GM13976 (cell line): Measurements from ENCODE around the gene C1orf210.

Source experiments
- DNase-seq: peaks from one replicate; pipeline ENCODE4 v3.0.0; 2012; ENCODE audit warnings: low spot score
- in situ Hi-C: fragments of 300-500 bp; cut with MboI; formaldehyde crosslinking; loops from one replicate; pipeline ENCODE4 v1.12.0; 2022; ENCODE audit warnings: low sequenced_read_pairs, mixed read lengths, inconsistent platforms; ENCODE audit not compliant: unreplicated experiment
- TF ChIP-seq, protein P1 (sequence below): IDR thresholded peaks from 2 replicates; pipeline ENCODE4 v1.5.1; 2012; ENCODE audit warnings: borderline replicate concordance, mild to moderate bottlenecking; ENCODE audit not compliant: insufficient read depth; ENCODE audit errors: extremely low read depth, missing control alignments, control extremely low read depth

C1orf210 gene

DNA sequence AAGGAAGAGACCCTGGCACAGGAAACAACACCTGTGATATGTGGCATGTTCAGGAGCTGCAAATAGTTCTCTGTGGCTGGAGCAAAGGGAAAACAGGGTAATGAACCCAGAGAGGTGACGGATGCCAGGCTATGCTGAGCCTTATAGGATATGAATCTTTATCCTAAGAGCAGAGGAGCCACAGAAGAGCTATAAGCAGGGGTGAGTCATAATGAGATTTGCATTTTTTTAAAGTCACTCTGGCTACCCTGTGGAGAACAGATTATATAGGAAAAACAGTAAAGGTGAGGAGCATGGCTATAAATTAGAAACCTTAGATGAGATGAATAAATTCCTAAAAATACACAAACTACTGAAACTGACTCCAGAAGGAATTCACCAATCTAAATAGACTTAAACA, 39.4 kb upstream of the C1orf210 start:
- DNase-seq, result no peak
- TF ChIP-seq, protein P1, sequence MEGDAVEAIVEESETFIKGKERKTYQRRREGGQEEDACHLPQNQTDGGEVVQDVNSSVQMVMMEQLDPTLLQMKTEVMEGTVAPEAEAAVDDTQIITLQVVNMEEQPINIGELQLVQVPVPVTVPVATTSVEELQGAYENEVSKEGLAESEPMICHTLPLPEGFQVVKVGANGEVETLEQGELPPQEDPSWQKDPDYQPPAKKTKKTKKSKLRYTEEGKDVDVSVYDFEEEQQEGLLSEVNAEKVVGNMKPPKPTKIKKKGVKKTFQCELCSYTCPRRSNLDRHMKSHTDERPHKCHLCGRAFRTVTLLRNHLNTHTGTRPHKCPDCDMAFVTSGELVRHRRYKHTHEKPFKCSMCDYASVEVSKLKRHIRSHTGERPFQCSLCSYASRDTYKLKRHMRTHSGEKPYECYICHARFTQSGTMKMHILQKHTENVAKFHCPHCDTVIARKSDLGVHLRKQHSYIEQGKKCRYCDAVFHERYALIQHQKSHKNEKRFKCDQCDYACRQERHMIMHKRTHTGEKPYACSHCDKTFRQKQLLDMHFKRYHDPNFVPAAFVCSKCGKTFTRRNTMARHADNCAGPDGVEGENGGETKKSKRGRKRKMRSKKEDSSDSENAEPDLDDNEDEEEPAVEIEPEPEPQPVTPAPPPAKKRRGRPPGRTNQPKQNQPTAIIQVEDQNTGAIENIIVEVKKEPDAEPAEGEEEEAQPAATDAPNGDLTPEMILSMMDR, result no peak
- in situ Hi-C loops, result no loop called here

DNA sequence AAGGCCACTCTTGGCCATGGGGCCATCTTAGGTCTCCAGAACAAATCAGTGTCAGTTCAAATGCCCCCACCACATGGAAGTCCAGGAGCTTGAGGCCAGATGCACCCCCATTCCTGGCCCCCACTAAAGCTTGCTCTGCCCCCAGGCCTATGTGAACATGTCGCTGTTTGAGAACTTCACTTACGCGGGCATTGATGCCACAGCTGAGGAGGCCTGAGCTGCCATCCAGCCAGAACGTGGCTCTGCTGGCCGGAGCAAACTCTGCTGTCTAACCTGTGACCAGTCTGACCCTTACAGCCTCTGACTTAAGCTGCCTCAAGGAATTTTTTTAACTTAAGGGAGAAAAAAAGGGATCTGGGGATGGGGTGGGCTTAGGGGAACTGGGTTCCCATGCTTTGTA, 37.1 kb upstream of the C1orf210 start:
- in situ Hi-C loops, result no loop called here
- DNase-seq, result no peak
- TF ChIP-seq, protein P1, result no peak

DNA sequence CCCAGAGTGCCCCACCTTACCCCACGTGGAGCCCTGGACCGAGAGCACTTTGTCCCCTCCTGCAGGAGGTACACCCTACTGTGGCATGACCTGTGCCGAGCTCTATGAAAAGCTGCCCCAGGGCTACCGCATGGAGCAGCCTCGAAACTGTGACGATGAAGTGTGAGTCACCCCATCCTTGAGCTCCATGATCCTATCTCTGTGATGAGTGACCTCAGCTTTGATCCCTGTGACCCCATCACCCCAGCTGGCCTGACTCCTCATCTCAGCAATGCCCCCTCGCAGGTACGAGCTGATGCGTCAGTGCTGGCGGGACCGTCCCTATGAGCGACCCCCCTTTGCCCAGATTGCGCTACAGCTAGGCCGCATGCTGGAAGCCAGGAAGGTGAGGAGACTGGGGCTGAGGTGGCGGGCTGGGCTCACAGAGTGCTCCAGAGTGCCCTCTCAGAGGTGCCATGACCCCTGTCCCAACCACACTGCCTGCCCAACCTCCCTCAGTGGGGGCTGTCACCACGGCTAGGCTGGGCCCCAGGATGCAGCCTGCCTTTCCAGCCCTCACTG, 36.0 kb upstream of the C1orf210 start:
- no peak for DNase-seq

DNA sequence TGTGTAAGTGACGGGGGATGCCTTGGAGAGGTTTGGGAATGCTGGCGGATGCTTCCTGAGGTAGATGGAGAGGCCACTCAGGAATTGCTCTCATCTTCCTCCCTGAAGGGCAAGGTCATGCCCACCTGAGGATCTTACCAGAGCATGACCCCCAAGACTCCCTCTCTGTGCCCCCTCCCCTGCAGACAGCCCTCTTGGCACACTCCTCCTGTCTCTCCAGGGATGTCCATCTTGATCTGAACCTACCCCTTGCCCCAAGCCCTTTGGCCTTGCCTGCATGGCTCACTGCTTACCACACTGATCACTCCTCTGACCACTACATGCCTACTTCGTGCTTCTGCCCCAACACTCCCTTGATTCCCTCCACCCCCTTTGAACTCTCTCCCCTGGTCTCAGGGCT, 34.4 kb upstream of the C1orf210 start:
- TF ChIP-seq, protein P1, result no peak
- no peak for DNase-seq
- in situ Hi-C loops, result no loop called here

More for the DNA sequence above, 36.0 kb upstream of the C1orf210 start:
- TF ChIP-seq, protein P1, result no peak
- in situ Hi-C loops, result no loop called here

DNA sequence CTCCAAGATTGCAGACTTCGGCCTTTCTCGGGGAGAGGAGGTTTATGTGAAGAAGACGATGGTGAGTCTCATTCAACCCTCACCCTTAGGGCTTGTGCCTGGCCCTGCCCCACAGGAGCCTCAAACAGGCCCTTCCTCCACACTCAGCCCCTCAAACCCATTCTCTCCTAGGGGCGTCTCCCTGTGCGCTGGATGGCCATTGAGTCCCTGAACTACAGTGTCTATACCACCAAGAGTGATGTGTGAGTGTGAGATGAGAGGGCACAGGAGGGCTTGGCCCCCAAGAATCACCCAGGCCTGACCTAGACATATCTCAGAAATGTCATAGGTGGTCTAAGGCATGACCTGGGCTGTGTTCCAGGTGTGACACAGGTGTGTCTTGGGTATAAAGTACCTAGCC, 33.9 kb upstream of the C1orf210 start:
- in situ Hi-C loops, result no loop called here
- TF ChIP-seq, protein P1, result no peak
- no peak for DNase-seq

DNA sequence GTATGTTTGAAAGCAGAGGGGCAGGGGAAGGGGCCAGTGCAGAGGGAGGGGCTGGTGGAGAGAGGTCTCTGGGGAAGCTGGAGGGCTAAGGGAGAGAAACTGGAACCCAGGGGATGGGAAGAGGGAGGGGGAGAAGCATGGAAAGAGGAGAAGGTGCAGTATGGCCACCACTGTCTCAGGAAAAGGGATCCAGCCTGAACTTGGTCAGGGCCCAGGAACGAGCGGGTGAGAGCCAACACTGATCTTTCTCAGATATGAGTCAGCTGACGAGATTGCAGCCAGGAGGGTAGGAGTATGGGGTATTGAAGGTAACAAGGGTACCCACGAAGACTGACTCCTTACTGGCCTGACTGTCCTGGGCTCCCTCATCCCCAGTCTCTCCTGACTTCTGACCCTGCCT, 33.5 kb upstream of the C1orf210 start:
- no peak for DNase-seq
- TF ChIP-seq, protein P1, result no peak
- in situ Hi-C loops, result no loop called here

DNA sequence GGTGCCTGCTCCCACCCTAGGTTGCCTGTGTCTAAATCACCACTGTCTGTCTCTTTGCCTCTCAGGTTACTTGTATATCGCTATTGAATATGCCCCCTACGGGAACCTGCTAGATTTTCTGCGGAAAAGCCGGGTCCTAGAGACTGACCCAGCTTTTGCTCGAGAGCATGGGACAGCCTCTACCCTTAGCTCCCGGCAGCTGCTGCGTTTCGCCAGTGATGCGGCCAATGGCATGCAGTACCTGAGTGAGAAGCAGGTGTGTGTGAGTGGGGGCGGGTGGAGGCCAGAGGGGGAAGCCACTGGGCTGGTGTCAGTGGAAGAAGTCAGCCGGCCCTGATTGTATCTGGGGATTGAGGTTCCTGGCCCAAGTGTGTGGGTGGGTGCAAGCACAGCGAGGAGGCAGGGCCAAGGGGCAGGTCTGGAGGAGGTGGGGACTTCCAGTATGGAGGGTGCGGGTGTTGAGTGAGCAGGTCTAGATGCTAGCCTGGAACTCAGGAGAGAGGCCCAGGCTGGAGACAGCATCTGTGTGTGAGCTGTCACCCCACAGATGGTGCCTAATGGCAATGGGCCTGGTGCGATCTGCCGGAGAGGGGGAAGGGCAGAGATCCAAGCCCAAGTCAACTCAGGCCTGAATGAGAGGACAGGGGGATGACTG, 32.6 kb upstream of the C1orf210 start:
- TF ChIP-seq, protein P1, result no peak
- no peak for DNase-seq
- in situ Hi-C loops, result no loop called here
